GM11168 (cell line): ENCODE measurements around the gene RGS1.

Source experiments
- in situ Hi-C: fragments of 300-500 bp; cut with MboI; formaldehyde crosslinking; loops from one replicate; pipeline ENCODE4 v1.12.0; 2022; ENCODE audit warnings: low sequenced_read_pairs; ENCODE audit not compliant: unreplicated experiment

The RGS1 gene

GRCh38 chr1:192579010-192579738 lies 3.6 kb downstream of the RGS1 start:
- in situ Hi-C loops: no loop called here

- in situ Hi-C loops: loop anchor here (10.0 kb wide), 1 partner anchor 66 kb away; no protein-coding TSS in a partner anchor
Observed at GRCh38 chr1:192580351-192580962, 4.9 kb downstream of the RGS1 start.

- in situ Hi-C loops: loop anchor here (10.0 kb wide), 1 partner anchor 67 kb away; no protein-coding TSS in a partner anchor
Observed at GRCh38 chr1:192581131-192581927, 5.8 kb downstream of the RGS1 start.

GRCh38 chr1:192584866-192585265 lies 9.3 kb downstream of the RGS1 start:
- in situ Hi-C loops: loop anchor here (10.0 kb wide), 1 partner anchor 70 kb away; no protein-coding TSS in a partner anchor

GRCh38 chr1:192587386-192588266 lies 12.1 kb downstream of the RGS1 start:
- in situ Hi-C loops: loop anchor here (10.0 kb wide), 1 partner anchor 73 kb away; no protein-coding TSS in a partner anchor

GRCh38 chr1:192588546-192588945 lies 13.0 kb downstream of the RGS1 start:
- in situ Hi-C loops: loop anchor here (10.0 kb wide), 1 partner anchor 74 kb away; no protein-coding TSS in a partner anchor

GRCh38 chr1:192589813-192590212 lies 14.2 kb downstream of the RGS1 start:
- in situ Hi-C loops: loop anchor here (10.0 kb wide), 1 partner anchor 75 kb away; no protein-coding TSS in a partner anchor

- in situ Hi-C loops: no loop called here
Observed at GRCh38 chr1:192592517-192592916, 16.9 kb downstream of the RGS1 start.

- in situ Hi-C loops: no loop called here
Observed at GRCh38 chr1:192592981-192593708, 17.6 kb downstream of the RGS1 start.

- in situ Hi-C loops: no loop called here
Observed at GRCh38 chr1:192595299-192595698, 19.7 kb downstream of the RGS1 start.

- in situ Hi-C loops: no loop called here
Observed at GRCh38 chr1:192598589-192598988, 23.0 kb downstream of the RGS1 start.

GRCh38 chr1:192600275-192600674 lies 24.7 kb downstream of the RGS1 start:
- in situ Hi-C loops: loop anchor here (10.0 kb wide), 1 partner anchor 125 kb away; no protein-coding TSS in a partner anchor

- in situ Hi-C loops: loop anchor here (10.0 kb wide), 1 partner anchor 126 kb away; no protein-coding TSS in a partner anchor
Observed at GRCh38 chr1:192601143-192601542, 25.6 kb downstream of the RGS1 start.

- in situ Hi-C loops: loop anchor here (10.0 kb wide), 1 partner anchor 127 kb away; no protein-coding TSS in a partner anchor
Observed at GRCh38 chr1:192601567-192601966, 26.0 kb downstream of the RGS1 start.

- in situ Hi-C loops: loop anchor here (10.0 kb wide), 1 partner anchor 128 kb away; no protein-coding TSS in a partner anchor
Observed at GRCh38 chr1:192602757-192603156, 27.2 kb downstream of the RGS1 start.

- in situ Hi-C loops: loop anchor here (10.0 kb wide), 1 partner anchor 129 kb away; no protein-coding TSS in a partner anchor
Observed at GRCh38 chr1:192603218-192603787, 27.7 kb downstream of the RGS1 start.

- in situ Hi-C loops: loop anchor here (5.0 to 10.0 kb wide), 2 partner anchors 93 to 130 kb away; no protein-coding TSS in a partner anchor
Observed at GRCh38 chr1:192604979-192605620, 29.5 kb downstream of the RGS1 start.

- in situ Hi-C loops: loop anchor here (5.0 to 10.0 kb wide), 2 partner anchors 96 to 134 kb away; no protein-coding TSS in a partner anchor
Observed at GRCh38 chr1:192608671-192609070, 33.1 kb downstream of the RGS1 start.
